HTR-8/SVneo (cell line): Measurements from ENCODE around the gene RNF145.
A peak's percentile ranks its signal among the peaks of the same experiment; 100 is the strongest.

Experiments used
- DNase-seq: peaks from one replicate; pipeline ENCODE4 v3.0.0; 2011; ENCODE audit warnings: low spot score, mixed read lengths; ENCODE audit not compliant: insufficient read length
- FAIRE-seq: peaks from 2 replicates; lab custom pipeline; 2011; peaks lifted over from hg19 to GRCh38; lab: Jason Lieb, UNC

Gene RNF145

GRCh38 chr5:159223469-159223868 lies 14.1 kb upstream of the RNF145 start:
- no peak for FAIRE-seq

GRCh38 chr5:159220206-159220605 lies 10.9 kb upstream of the RNF145 start:
- DNase-seq (no peak), FAIRE-seq (no peak)

More at GRCh38 chr5:159223469-159223868, 14.1 kb upstream of the RNF145 start:
- no peak for DNase-seq

- no peak for DNase-seq
- FAIRE-seq: no peak
These were observed 9.3 kb upstream of the RNF145 start for GRCh38 chr5:159218595-159219023.

- FAIRE-seq: no peak
These were observed 7.9 kb upstream of the RNF145 start for GRCh38 chr5:159217236-159217635.

GRCh38 chr5:159216454-159216853 lies 7.1 kb upstream of the RNF145 start:
- FAIRE-seq: no peak
- DNase-seq: no peak

More at GRCh38 chr5:159217236-159217635, 7.9 kb upstream of the RNF145 start:
- no peak for DNase-seq

GRCh38 chr5:159215886-159216285 lies 6.5 kb upstream of the RNF145 start:
- DNase-seq: no peak
- FAIRE-seq: no peak

GRCh38 chr5:159214486-159215271 lies 5.3 kb upstream of the RNF145 start:
- DNase-seq (no peak), FAIRE-seq (no peak)

GRCh38 chr5:159212657-159213462 lies 3.5 kb upstream of the RNF145 start:
- no peak for FAIRE-seq
- no peak for DNase-seq

GRCh38 chr5:159211729-159212174 lies 2.4 kb upstream of the RNF145 start:
- DNase-seq (no peak), FAIRE-seq (no peak)

- no peak for DNase-seq
- FAIRE-seq: no peak
These were observed 1.5 kb upstream of the RNF145 start for GRCh38 chr5:159210846-159211245.

- DNase-seq: no peak
- FAIRE-seq: no peak
These were observed 883 bp upstream of the RNF145 start for GRCh38 chr5:159210210-159210661.

GRCh38 chr5:159208514-159209437 lies 577 bp downstream of the RNF145 start:
- FAIRE-seq: no peak
- peak; percentile 25 for DNase-seq

- peak; percentile 67 for FAIRE-seq
- peak; percentile 48 for DNase-seq
These were observed 1.5 kb downstream of the RNF145 start for GRCh38 chr5:159207686-159208513.

- FAIRE-seq (no peak), DNase-seq (no peak)
These were observed 2.1 kb downstream of the RNF145 start for GRCh38 chr5:159207222-159207685.

GRCh38 chr5:159206818-159207217 lies 2.5 kb downstream of the RNF145 start:
- no peak for FAIRE-seq
- DNase-seq: no peak

GRCh38 chr5:159206368-159206767 lies 3.0 kb downstream of the RNF145 start:
- DNase-seq: no peak
- no peak for FAIRE-seq

GRCh38 chr5:159203351-159203750 lies 6.0 kb downstream of the RNF145 start:
- DNase-seq (no peak), FAIRE-seq (no peak)

- FAIRE-seq: no peak
These were observed 7.2 kb downstream of the RNF145 start for GRCh38 chr5:159202151-159202550.

GRCh38 chr5:159199780-159200179 lies 9.6 kb downstream of the RNF145 start:
- FAIRE-seq: no peak

More at GRCh38 chr5:159202151-159202550, 7.2 kb downstream of the RNF145 start:
- no peak for DNase-seq

More at GRCh38 chr5:159199780-159200179, 9.6 kb downstream of the RNF145 start:
- DNase-seq: no peak
